Measurements from ENCODE around the gene SETBP1. TPM values are rescaled to one million over a fixed set of nuclear protein-coding genes. Genes with fewer than 3 reads are reported as not detected.

SETBP1 gene
- total and polyA plus RNA-seq, 2 of the 4 experiments (the other 2 are of a cell fraction): 0.19 to 0.36 TPM

DNA sequence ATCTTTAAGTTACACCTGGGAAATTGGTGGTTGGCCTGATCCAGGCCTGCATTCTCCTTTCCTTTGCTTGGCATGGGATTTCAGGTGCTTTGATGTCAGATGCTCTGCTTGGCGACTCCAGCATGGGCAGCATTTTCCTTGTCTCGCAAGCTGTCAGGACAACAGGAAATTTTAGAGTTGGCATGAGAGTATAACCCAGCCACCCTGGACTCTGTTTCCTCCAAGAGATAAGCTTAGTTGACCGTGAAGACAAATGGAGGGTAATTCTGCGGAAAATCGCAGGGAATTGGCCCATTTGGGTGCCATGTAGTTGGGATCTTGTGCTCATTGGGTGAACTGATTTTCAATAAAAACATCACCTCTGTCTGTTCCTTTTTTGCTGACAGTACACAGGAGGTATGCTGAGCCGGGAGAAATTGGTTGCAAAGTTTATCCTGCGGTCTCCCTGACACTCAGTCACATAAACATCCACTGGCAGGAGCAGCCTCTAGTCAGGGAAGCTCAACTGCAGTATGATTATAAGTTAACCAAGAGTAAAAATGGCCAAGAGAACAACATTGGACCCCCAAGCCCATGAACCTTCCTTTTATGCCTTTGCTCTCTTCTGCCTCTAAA is 409.9 kb downstream of the SETBP1 start:
- Histone ChIP-seq H4K5ac (ENCODE audit: low read depth, low read length) (no peak overlapping the region), H3K27me3 (ENCODE audit: control insufficient read depth, insufficient read depth, low read length) (peaks cover 24% of the 10 kb centered on the region), H3K36me3 (ENCODE audit: control insufficient read depth, insufficient read depth, low read length) (no peaks in the 10 kb centered on the region), H4K20me1 (ENCODE audit: insufficient read depth, low read length) (no peaks in the 10 kb centered on the region), H3K18ac (ENCODE audit: low read depth, low read length) (no peak overlapping the region), H2AK9ac (replicated peaks; ENCODE audit: low read depth, low read length, poor library complexity) (no peak overlapping the region), H4K91ac (ENCODE audit: insufficient read depth, low read depth, low read length) (no peak overlapping the region), H2AK5ac (ENCODE audit: low read depth, low read length) (no peak overlapping the region), H2BK120ac (ENCODE audit: low read depth, low read length) (no peak overlapping the region), H3K14ac (replicated peaks; ENCODE audit: low read depth, low read length) (no peak overlapping the region), H2BK15ac (ENCODE audit: low read depth, low read length) (no peak overlapping the region), H3K27ac (ENCODE audit: insufficient read depth, low read length) (no peak overlapping the region), H3K9me1 (ENCODE audit: insufficient read depth, low read length) (no peaks in the 10 kb centered on the region; the same call in 1 of the 2 replicates), H3K4me2 (ENCODE audit: low read depth, low read length) (no peak overlapping the region), H2AFZ (replicated peaks; ENCODE audit: low read length, poor library complexity) (peak overlapping the region; percentile 0), H3K79me1 (ENCODE audit: low read depth in 1 of 2, low read length in 2 of 2) (no peaks in the 10 kb centered on the region), H2BK20ac (ENCODE audit: low read depth, low read length) (no peak overlapping the region), H3K9me3 (ENCODE audit: control insufficient read depth, insufficient read depth, low read length) (no peaks in the 10 kb centered on the region), H3K9ac (ENCODE audit: low read depth, low read length) (no peak overlapping the region), H4K8ac (ENCODE audit: low read depth in 2 of 2, low read length in 2 of 2) (no peak overlapping the region), H3K23ac (ENCODE audit: low read depth, low read length) (no peak overlapping the region), H3K4me1 (ENCODE audit: control insufficient read depth, insufficient read depth, low read length) (peaks cover 3% of the 10 kb centered on the region; the same call in 1 of the 2 replicates), H3K4me3 (ENCODE audit: insufficient read depth, low read depth, low read length) (no peak overlapping the region), H3K56ac (ENCODE audit: extremely low read depth, insufficient read depth, low read length) (no peak overlapping the region), H2BK5ac (ENCODE audit: low read depth, low read length, poor library complexity, severe bottlenecking) (no peak overlapping the region), H3K4ac (ENCODE audit: low read depth, low read length) (no peak overlapping the region)
- peak; percentile 99 for ATAC-seq (ENCODE audit: low read depth)
- no CpG with 5 or more reads among the region's 7 CpGs for WGBS, 2 experiments (ENCODE audit: extremely low coverage in 2 of 2, insufficient read length in 1 of 2)
- intact Hi-C loops (cut with micrococcal nuclease) (no loop called here), dilution Hi-C loops (cut with HindIII; ENCODE audit: low sequenced_read_pairs, unreplicated experiment) (no loop called here), in situ Hi-C loops (cut with MboI; ENCODE audit: low sequenced_read_pairs) (no loop called here)
- BruUV-seq (replicated peaks): no TSS peak
- POLR2A ChIA-PET (ENCODE audit: unreplicated experiment): no interaction called here
- peak; percentile 67 for DNase-seq
- CTCF ChIA-PET: no interaction called here
- TF ChIP-seq RCOR1 (IDR thresholded peaks at IDR 0.05; ENCODE audit: insufficient replicate concordance, low read length) (no peak), MAFK (IDR thresholded peaks at IDR 0.05; ENCODE audit: low read depth, low read length) (peak; percentile 69)

All from IMR-90 (cell line).